Measurements from ENCODE around the gene LRR1. TPM values are rescaled to one million over a fixed set of nuclear protein-coding genes. Genes with fewer than 3 reads are reported as not detected.
"Not testable (repeated sequence)": the region's sequence is repeated elsewhere in the genome, so short reads cannot be mapped to it uniquely, and the experiment has no call there.

Gene LRR1
- polyA plus RNA-seq, 4 donors, result 12.0 to 15.7 (median 12.5) TPM

DNA sequence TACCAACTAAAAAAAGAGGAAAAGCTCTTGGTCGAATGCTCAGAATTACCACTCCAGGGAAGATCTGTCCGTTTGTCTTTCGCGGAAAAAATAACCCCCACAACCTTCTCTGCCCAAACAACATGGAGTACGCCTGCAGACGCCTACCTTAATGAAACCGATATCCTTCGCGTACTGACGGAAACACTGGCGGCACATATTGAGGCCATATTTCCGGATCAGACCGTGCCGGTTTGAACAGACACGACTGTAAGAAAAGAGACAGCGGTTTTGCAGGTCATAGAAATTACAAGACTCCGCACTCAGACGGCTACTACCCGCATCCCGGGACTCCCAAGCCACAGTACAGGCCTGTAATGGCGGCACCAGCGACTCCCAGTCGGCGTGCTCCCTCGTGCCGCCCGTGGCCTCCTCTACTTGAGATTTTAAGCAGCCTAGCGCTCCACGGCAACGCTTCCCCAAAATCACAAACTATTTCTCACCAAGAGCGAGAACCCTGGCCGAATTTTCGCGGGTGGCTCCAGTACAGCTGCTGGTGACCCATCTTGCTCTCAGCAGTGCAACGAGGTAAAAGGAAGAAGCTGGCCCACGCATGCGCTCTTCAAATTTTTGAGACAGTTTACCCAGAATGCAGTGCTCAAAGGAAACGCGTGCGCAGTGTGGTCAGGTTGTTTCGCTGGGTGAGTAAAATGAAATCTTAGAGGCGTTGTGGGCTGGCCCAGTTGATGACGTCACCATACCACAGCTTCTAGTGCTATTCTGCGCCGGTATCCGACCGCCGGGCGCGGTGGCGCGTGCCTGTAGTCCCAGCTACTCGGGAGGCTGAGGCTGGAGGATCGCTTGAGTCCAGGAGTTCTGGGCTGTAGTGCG, 12.7 kb upstream of the LRR1 start, which contains the start of gene RPS29:
TSS of gene RPS29 (minus strand) at position 578 of the 870 bp plus-strand sequence. CDS start at position 544, 34 bp downstream.
- peak; percentile 99 to 100 (median 99) for DNase-seq (ENCODE audit: low read depth in 4 of 4, low spot score in 3 of 4)

DNA sequence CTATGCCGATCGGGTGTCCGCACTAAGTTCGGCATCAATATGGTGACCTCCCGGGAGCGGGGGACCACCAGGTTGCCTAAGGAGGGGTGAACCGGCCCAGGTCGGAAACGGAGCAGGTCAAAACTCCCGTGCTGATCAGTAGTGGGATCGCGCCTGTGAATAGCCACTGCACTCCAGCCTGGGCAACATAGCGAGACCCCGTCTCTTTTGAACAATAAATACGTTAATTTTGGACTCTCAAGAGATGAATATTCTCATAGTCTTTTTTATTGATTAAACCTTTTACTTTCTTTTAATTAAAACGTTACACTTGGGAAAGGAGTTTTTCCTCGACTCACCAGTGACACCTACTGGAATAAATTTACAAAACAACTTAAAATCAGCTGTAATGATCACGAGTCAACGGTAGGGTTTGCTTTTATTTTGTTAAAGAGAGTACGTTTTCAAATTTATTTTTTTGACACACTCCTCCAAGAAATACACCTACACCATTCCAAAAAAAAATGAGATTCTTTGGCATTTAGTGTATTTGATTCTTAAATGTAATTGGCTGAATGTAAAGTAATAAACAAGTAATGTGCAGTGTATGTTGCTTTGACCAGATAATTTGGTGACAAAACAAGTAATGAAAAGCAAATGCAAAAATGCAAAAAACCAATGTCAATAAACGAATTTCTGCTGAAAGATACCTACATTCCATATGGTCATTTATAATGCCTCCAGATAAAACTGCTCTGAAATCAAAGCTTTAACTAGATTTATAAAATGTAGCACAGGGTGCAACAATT, 11.9 kb upstream of the LRR1 start:
- DNase-seq (ENCODE audit: low read depth in 4 of 4, low spot score in 3 of 4), result peak; percentile 56 to 68 (median 66)

DNA sequence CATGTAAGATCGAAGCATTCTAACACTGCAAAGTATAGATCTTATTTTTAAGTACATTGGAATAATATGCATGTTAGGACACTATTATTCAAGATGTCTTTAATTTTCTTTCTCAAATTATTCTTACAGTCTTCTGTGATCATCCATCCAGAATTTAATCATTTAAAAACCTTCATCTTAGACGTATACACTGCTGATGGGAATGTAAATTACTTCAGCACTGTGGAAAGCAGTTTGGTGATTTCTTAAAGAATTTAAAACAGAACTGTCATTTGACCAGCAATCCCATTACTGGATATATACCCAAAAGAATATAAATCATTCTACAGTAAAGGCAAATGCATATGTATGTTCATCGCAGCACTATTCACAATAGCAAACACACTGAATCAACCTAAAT, 9.4 kb upstream of the LRR1 start:
- no peak for DNase-seq (ENCODE audit: low read depth in 4 of 4, low spot score in 3 of 4)

DNA sequence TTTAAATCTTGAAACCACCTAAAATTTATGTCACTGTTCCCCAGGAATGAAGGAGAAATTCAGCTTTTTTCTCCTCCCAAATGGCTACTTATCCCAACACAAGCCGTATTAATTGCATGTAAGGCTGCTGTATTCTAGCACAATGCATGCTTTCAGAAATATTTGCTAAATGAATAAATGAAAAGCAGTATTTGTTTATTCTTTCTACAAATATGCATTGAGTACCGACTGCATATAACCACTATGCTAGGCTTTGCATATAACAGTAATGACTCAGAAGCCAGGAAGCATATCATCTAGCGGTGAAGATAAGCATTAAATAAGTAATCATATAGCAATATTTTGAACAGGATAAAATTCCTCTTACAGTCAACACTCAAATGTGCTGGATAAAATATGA, 5.7 kb upstream of the LRR1 start:
- DNase-seq (ENCODE audit: low read depth in 4 of 4, low spot score in 3 of 4), result no peak

- DNase-seq (ENCODE audit: low read depth in 4 of 4, low spot score in 3 of 4), result no peak
Measured at GRCh38 chr14:49594347-49595091, 4.2 kb upstream of the LRR1 start.

DNA sequence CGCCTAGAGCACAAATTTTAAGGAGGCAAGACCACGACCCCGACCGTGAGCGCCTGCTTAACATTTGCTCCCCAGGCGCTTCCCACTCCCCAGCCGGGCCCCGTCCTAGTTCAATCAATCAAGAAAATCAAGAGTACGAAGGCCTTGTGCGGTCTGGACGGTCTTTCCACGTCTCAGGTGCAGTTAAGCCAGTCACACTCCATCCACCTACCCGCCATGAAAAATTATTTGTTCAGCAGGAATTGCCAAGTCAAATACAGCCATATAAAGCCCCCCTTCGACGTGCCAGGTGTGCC, 603 bp upstream of the LRR1 start:
- DNase-seq (ENCODE audit: low read depth in 4 of 4, low spot score in 3 of 4), result peak in 1 of 4 donors; percentile 50

GRCh38 chr14:49607583-49607982, 8.8 kb downstream of the LRR1 start:
- no peak for DNase-seq (ENCODE audit: low read depth in 4 of 4, low spot score in 3 of 4)

GRCh38 chr14:49612251-49612650, 13.5 kb downstream of the LRR1 start:
- no peak for DNase-seq (ENCODE audit: low read depth in 4 of 4, low spot score in 3 of 4)

DNA sequence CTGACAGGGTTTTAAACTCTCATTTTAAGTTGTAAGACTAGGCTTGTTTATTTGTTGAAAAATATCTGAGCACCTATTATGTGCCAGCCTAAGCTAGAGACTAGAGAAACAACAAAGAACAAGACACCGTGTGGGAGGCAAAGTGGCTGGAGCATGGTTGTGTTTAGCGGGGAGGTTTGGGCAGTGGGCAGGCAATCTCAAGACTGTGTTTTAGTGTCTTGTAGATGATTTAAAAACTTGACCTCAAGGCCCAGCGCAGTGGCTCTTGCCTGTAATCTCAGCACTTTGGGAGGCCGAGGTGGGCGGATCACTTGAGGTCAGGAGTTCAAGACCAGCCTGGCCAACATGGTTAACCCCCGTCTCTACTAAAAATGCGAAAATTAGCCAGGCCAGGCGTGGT, 13.9 kb downstream of the LRR1 start:
- DNase-seq (ENCODE audit: low read depth in 4 of 4, low spot score in 3 of 4), result no peak

DNA sequence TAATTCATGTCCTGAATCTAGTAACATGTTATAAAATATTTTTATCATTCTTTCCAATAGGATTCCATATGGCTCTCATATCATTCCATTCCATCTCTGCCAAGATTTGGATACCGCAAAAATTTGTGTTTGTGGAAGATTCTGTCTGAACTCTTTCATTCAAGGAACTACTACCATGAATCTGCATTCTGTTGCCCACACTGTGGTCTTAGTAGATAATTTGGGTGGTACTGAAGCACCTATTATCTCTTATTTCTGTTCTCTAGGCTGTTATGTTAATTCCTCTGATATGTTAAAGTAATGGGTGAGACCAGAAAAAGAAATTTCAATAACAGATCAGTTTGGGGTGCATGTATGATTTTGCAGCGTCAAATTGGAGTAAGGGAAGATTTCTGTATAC, 15.5 kb downstream of the LRR1 start:
- DNase-seq (ENCODE audit: low read depth in 4 of 4, low spot score in 3 of 4), result no peak

DNA sequence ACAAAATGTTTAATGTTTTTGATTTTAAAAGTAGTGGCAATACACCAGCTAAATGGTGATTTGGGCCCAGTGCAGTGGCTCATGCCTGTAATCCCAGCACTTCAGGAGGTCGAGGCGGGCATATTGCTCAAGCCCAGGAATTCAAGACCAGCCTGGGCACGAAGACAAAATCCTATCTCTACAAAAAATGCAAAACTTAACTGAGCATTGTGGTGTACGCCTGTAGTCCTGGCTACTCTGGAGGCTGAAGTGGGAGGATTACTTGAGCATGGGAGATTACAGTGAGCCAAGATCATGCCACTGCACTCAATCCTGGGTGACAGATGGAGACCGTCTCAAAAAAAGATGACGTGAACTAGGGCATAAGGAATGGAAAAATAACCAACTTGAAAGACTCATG, 17.0 kb downstream of the LRR1 start:
- no peak for DNase-seq (ENCODE audit: low read depth in 4 of 4, low spot score in 3 of 4)

DNA sequence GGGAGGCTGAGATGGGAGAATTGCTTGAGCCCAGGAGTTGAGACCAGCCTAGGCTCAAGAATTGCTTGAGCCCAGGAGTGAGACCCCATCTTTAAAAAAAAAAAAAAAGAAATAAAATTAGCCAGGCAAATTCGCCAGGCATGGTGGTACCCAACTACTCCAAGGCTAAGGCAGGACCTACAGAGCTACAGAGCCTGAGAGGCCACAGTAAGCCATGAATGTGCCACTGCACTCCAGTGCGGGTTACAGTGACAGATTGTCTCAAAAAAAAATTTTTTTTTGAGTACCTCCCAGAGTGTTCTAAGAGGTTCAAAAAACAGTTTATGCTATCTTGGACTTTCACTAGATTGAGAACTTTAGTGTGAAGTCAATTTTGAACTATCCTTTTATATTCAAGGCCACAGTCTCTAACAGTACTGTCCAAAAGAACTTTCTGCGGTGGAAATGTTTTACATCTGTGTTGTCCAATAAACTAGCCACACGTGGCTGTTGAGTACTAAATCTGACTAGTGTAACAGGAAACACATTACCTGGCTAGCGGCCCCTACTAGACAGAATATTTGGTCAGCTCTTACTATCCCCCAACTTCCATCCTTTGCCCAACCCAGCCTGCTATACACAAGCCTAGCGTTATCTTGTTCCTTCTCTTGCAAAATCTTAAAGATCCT, 19.2 kb downstream of the LRR1 start:
- DNase-seq (ENCODE audit: low read depth in 4 of 4, low spot score in 3 of 4), result no peak

DNA sequence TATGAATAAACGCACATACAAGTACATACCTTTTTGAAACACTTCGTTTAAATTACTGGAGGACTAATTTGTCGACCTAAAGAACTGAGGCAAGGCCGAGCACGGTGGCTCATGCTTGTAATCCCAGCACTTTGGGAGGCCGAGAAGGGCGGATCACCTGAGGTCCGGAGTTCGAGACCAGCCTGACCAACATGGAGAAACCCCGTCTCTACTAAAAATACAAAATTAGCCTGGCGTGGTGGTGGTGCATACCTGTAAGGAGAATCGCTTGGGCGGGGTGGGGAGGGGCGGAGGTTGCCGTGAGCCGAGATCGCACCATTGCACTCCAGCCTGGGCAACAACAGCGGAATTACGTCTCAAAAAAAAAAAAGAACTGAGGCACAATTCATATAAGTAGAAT, 20.5 kb downstream of the LRR1 start:
- DNase-seq (ENCODE audit: low read depth in 4 of 4, low spot score in 3 of 4), result not testable (repeated sequence)

DNA sequence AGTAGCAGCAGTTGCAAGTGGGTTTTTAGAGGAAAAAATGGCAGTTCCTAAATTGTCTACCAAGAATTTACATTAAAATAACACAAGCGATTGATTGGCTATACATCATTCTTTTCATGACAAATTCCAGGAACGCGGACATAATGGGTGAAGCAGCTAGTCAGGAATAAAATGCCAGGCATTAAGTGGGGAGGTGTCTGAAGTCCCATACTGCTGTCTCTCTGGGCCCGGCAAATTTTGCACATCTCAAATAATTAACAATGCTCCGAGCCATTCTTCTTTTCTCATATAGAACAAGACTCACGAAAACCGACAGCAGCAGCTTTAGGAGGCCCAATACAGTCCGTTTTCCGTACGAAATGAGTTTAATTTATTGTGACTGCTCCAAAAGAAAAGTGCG, 21.0 kb downstream of the LRR1 start:
- no peak for DNase-seq (ENCODE audit: low read depth in 4 of 4, low spot score in 3 of 4)

GRCh38 chr14:49620182-49621113, 21.7 kb downstream of the LRR1 start, which contains the start of the genes MGAT2 and RPL36AL:
MGAT2 (plus strand) TSS chr14:49620799; CDS start chr14:49621269, 470 bp downstream.
RPL36AL (minus strand) TSS chr14:49620626; CDS start chr14:49619104, 1,522 bp downstream.
- peak; percentile 93 to 97 (median 96) for DNase-seq (ENCODE audit: low read depth in 4 of 4, low spot score in 3 of 4)

DNA sequence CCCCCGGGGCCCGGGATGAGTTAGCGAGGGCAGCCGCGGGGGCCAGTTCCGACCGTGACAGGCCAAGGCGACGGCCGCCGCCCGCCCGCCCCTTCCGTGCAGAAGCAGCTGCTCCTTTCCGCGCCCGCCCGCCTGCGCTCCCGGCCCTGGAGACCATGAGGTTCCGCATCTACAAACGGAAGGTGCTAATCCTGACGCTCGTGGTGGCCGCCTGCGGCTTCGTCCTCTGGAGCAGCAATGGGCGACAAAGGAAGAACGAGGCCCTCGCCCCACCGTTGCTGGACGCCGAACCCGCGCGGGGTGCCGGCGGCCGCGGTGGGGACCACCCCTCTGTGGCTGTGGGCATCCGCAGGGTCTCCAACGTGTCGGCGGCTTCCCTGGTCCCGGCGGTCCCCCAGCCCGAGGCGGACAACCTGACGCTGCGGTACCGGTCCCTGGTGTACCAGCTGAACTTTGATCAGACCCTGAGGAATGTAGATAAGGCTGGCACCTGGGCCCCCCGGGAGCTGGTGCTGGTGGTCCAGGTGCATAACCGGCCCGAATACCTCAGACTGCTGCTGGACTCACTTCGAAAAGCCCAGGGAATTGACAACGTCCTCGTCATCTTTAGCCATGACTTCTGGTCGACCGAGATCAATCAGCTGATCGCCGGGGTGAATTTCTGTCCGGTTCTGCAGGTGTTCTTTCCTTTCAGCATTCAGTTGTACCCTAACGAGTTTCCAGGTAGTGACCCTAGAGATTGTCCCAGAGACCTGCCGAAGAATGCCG, 22.6 kb downstream of the LRR1 start:
- DNase-seq (ENCODE audit: low read depth in 4 of 4, low spot score in 3 of 4), result no peak

DNA sequence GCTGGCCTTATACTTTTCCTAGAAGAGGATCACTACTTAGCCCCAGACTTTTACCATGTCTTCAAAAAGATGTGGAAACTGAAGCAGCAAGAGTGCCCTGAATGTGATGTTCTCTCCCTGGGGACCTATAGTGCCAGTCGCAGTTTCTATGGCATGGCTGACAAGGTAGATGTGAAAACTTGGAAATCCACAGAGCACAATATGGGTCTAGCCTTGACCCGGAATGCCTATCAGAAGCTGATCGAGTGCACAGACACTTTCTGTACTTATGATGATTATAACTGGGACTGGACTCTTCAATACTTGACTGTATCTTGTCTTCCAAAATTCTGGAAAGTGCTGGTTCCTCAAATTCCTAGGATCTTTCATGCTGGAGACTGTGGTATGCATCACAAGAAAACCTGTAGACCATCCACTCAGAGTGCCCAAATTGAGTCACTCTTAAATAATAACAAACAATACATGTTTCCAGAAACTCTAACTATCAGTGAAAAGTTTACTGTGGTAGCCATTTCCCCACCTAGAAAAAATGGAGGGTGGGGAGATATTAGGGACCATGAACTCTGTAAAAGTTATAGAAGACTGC, 23.4 kb downstream of the LRR1 start:
- DNase-seq (ENCODE audit: low read depth in 4 of 4, low spot score in 3 of 4), result no peak

DNA sequence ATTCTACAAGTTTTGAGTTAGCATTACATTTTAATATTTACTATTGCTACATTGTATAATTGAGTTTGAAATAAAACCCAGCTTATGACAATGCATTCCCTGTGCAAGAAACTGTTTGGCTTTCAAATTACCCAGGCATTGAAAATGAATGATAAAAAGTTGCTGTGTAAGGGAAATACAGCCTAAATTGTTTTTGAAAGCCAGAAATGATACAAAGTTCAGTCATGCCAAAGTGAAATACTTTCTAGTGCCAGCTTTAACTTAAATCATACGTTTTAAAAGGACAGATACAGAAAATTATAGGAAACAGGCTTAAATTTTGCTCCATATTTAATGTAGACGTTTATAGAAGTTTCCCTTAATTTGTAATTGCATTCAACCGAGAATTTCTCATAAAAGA, 24.6 kb downstream of the LRR1 start:
- no peak for DNase-seq (ENCODE audit: low read depth in 4 of 4, low spot score in 3 of 4)

Measured in right renal pelvis (tissue), 4 donors.